ENCODE data around the gene RGS6.

The RGS6 gene

DNA sequence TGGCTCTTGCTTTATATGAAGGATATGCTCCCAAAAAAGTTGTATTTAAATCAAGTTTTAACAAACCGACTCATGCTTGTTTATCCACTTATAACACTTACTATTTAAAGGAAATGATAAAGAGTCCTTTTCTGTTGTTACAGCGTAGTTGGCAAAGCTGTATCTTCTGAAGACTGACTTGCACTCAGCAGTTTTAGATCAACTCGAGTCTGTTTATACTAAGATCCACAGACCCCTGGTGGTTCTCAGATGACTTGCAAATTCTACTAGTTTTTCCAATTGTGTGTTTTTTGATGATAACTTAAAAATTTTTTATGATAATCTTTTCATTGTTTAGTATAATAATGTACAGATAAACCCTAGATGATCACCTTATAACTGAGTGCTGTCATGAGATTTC lies 475.8 kb downstream of the RGS6 start:
- no peak overlapping the region for H3K4me3 ChIP-seq (ENCODE audit: low read depth, low read length)
- no peak for TF ChIP-seq CTCF (IDR thresholded peaks at IDR 0.05; ENCODE audit: low read depth, low read length)

DNA sequence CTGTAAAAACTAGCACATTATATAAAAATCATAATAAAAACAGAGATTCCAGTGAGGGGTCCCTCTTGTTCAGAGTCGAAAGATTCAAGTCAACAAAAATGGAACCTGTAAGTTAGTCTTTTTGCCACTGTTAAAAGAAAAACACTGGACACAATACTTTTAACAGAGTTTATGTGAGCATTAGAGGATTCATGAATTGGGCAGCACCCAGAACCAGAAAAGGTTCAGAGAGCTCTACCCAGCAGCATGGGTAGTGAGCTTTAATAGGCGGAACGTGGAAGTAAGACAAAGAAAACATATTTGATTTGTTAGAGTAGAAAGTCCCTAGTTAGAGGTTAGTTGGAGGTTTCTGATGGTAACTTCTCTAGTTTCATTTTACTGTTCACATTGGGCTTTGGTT lies 476.8 kb downstream of the RGS6 start:
- TF ChIP-seq CTCF (IDR thresholded peaks at IDR 0.05; ENCODE audit: low read depth, low read length): no peak
- H3K4me3 ChIP-seq (ENCODE audit: low read depth, low read length): no peak overlapping the region

GRCh38 chr14:72416081-72416849 lies 484.0 kb downstream of the RGS6 start:
- TF ChIP-seq CTCF (IDR thresholded peaks at IDR 0.05; ENCODE audit: low read depth, low read length): no peak
- no peak overlapping the region for H3K4me3 ChIP-seq (ENCODE audit: low read depth, low read length)

DNA sequence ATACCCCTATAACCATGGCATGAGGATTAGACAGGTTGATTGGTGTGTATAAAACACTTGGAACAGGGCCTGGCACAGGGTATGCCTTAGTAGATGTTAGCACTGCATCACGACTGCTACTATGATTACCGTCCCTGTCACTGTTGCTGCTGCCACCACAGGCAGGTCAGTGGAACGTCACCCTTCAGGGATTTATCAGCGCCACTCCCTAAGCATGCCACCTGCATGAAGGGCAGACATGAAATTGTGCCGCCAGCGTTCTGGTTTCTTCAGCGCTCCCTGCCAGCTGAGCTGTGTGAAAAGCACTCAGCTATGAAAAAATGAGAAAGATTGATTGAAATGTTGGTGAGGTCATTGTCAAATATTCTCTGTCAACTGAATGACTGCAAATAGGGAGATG lies 484.7 kb downstream of the RGS6 start:
- no peak for TF ChIP-seq CTCF (IDR thresholded peaks at IDR 0.05; ENCODE audit: low read depth, low read length)
- H3K4me3 ChIP-seq (ENCODE audit: low read depth, low read length): no peak overlapping the region

- no peak overlapping the region for H3K4me3 ChIP-seq (ENCODE audit: low read depth, low read length)
- no peak for TF ChIP-seq CTCF (IDR thresholded peaks at IDR 0.05; ENCODE audit: low read depth, low read length)
These were observed 486.6 kb downstream of the RGS6 start for GRCh38 chr14:72418806-72419205.

- H3K4me3 ChIP-seq (ENCODE audit: low read depth, low read length): no peak overlapping the region
- TF ChIP-seq CTCF (IDR thresholded peaks at IDR 0.05; ENCODE audit: low read depth, low read length): no peak
These were observed 487.1 kb downstream of the RGS6 start for GRCh38 chr14:72419226-72419775.

GRCh38 chr14:72420749-72421474 lies 488.7 kb downstream of the RGS6 start:
- TF ChIP-seq CTCF (IDR thresholded peaks at IDR 0.05; ENCODE audit: low read depth, low read length): peak; percentile 97
- no peak overlapping the region for H3K4me3 ChIP-seq (ENCODE audit: low read depth, low read length)

Data from WI38 (cell line).